Activated T-cell treated with anti-CD3 and anti-CD28 coated beads, Interleukin-2, amount 50 U/mL, for 1 hour (primary cell): ENCODE data around the gene ALOX15B.
"Not testable (repeated sequence)": the region's sequence is repeated elsewhere in the genome, so short reads cannot be mapped to it uniquely, and the experiment has no call there.

Experiments used
- DNase-seq: peaks from one replicate; pipeline ENCODE4 v3.0.0-alpha.2; 2020

Gene ALOX15B

DNA sequence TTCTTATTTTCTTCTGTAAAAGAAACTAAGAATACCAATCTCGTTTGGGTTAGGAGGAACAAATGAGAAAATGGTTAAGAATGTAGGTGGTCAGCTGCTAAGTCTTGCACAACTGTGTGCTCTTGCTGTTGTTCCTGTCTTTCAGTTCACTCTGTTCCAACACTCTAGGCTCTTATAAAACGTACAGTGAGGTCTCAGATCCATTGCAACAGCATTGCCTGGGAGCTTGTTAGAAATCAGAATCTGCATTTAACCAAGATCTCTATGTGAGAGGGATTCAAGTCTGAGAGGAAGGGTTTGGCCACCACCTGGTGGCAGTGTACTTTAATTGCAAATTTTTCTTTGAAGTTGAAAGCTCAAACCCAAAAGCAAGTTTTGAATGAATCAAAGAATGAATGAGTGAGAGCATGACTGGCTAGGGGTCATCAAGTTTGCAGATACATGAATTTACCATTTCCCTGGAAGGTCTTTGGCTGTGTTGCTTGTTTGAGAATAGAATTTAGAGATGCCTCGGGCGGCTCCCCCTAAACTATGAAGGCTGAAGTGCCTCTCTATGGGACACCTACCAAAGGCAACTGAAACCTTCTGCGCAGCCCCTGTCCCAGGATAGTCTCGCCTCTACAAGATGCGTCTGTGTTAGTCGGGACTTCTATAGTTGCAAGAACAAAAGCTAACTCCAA, 2.5 kb downstream of the ALOX15B start:
- peak; percentile 35 for DNase-seq

DNA sequence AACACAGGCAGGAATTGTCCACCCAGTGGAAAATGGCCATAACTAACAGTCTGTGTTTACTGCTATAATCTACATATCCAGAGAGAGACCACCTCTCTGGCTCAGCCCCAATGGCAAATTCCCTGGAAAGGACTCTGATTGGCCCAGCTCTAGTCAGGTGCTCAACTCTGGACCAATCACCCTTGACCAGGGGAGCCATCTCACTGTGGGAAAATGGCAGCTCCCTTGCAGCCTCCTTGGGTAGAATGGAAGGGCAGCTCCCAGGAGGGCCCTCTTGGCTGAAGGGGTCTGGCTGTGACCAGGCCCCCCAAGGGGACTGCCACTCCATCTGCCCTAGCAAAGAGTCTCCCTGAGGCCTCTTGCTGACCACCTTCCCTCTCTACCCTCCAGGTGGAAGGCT, 3.1 kb downstream of the ALOX15B start:
- no peak for DNase-seq

DNA sequence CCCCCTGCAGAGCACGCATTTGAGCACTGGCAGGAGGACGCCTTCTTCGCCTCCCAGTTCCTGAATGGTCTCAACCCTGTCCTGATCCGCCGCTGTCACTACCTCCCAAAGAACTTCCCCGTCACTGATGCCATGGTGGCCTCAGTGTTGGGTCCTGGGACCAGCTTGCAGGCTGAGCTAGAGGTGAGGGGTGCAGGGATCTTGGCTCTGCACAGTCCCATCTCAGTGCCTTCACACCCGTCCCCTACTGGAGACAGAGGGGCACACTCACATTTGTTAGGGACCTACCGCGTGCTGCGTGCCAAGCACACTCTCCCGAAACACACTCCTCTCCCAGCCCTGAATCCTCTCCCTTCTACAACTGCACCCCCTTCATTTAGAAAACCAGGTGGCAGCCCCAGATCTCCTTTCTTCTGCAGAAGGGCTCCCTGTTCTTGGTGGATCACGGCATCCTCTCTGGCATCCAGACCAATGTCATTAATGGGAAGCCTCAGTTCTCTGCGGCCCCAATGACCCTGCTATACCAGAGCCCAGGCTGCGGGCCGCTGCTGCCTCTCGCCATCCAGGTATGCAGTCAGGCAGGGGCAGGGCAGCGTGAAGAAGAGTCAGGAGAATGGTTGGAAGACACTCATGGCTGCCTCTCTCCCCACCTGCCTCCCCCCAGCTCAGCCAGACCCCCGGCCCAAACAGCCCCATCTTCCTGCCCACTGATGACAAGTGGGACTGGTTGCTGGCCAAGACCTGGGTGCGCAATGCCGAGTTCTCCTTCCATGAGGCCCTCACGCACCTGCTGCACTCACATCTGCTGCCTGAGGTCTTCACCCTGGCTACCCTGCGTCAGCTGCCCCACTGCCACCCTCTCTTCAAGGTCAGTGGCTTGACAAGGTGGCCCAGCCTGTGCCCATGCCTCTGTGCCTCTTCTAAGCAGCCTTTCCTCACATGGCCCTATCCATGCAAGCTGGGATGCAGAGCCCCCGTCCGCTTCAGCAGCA, 6.3 kb downstream of the ALOX15B start:
- DNase-seq, result no peak

DNA sequence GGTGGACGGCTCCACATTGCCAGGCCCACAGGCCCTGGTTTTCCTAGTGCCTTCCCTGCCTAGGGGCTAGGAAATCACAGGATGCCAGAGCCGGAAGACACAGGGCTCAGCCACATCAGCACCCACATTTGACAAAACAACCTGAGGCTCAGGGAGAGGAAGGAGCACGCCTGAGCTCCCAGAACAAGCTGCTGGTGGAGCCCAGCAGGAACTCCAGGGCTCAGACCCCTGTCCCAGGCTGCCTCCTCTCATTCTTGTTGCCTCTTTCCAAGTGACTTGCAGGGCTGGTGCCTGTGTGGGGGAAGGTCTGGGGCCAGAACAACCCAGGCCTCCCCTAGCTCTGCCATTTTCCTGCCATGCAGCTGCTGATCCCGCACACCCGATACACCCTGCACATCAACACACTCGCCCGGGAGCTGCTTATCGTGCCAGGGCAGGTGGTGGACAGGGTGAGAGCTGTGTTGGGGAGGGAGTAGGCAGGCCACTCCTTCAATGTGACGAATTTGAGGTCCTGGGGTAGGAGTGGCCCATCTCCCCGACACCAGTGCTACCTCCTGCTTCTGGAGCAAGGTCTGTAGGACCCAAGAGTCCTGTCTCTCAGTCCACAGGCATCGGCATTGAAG, 7.6 kb downstream of the ALOX15B start:
- DNase-seq, result no peak

DNA sequence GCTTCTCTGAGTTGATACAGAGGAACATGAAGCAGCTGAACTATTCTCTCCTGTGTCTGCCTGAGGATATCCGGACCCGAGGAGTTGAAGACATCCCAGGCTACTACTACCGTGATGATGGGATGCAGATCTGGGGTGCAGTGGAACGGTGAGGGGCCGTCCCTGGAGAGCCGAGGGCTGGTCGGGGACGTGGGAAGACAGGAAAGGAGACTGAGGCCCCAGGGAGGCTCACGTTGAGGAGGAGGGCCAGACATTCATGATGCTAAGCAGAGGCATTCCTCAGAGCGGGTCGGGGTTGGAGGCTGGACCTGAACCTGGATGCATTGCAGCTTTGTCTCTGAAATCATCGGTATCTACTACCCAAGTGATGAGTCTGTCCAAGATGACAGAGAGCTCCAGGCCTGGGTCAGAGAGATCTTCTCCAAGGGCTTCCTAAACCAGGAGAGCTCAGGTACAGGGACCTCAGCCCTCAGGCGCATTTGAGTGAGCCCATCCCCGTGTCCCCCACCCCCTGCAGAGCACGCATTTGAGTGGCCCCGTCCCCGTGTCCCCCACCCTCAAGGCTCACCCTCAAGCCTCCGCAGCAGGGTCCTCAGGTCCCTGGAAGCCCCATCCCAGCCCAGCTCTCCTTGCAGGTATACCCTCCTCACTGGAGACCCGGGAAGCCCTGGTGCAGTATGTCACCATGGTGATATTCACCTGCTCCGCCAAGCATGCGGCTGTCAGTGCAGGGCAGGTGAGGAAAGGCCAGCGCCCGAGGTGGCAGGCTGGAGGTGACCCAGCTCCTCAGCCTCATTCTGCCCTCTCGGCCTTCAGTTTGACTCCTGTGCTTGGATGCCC, 8.3 kb downstream of the ALOX15B start:
- DNase-seq, result no peak

DNA sequence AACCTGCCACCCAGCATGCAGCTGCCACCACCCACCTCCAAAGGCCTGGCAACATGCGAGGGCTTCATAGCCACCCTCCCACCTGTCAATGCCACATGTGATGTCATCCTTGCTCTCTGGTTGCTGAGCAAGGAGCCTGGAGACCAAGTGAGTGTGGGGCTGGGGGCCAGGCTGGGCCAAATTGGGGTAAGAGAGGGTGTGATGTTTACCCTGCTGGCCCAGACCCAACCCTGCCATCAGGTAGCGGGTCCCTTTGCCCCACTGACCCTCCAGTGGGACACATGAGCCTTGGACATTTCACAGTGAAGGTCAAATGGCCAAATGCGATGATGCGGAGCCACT, 8.9 kb downstream of the ALOX15B start:
- no peak for DNase-seq

DNA sequence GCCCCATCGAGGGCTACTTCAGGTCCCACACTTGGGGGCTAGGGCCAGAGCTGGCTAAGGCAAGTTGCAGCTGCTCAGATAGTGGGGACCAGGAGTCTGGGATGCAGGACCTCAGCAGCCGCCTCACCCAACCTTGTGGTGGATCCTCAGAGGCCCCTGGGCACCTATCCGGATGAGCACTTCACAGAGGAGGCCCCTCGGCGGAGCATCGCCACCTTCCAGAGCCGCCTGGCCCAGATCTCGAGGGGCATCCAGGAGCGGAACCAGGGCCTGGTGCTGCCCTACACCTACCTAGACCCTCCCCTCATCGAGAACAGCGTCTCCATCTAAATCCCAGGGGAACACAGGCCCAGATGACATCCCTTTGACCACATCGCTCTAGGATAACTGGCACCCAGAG, 9.4 kb downstream of the ALOX15B start:
- DNase-seq, result no peak

DNA sequence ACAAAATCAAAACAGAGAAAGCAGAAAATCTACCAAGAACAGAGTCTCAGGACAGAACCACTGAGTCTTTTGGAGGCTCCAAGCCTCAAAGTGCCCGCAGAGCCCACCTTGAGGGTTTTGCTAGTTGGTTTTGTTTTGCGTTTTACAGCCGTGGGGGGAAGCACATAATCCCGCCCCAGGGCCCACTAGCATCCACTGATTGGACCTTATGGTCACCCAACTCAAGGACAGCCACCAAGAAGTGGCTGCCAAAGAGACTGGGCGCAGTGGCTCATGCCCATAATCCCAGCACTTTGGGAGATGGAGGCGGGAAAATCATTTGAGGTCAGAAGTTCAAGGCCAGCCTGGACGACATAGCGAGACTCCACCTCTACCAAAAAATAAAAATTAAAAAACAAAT, 9.9 kb downstream of the ALOX15B start:
- no peak for DNase-seq

DNA sequence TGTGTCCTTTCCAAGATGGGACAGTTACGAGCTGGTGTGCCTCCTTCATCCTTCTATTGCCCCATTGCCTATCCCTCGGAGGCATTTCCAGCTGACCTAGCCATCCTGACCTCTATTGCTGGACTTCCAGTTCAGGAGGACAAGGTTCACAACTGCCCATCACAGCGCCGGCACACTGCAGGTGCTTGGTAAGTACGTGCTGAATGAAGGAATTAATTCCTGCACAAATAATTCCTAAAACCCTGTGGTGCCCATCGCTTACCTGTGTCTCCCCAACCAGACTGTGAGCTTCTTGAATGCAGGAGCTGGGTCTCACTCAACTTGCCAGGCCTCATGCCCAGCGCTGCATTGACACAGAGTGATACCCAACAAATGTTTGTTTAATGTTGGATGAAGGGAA, 13.0 kb downstream of the ALOX15B start:
- DNase-seq, result no peak

DNA sequence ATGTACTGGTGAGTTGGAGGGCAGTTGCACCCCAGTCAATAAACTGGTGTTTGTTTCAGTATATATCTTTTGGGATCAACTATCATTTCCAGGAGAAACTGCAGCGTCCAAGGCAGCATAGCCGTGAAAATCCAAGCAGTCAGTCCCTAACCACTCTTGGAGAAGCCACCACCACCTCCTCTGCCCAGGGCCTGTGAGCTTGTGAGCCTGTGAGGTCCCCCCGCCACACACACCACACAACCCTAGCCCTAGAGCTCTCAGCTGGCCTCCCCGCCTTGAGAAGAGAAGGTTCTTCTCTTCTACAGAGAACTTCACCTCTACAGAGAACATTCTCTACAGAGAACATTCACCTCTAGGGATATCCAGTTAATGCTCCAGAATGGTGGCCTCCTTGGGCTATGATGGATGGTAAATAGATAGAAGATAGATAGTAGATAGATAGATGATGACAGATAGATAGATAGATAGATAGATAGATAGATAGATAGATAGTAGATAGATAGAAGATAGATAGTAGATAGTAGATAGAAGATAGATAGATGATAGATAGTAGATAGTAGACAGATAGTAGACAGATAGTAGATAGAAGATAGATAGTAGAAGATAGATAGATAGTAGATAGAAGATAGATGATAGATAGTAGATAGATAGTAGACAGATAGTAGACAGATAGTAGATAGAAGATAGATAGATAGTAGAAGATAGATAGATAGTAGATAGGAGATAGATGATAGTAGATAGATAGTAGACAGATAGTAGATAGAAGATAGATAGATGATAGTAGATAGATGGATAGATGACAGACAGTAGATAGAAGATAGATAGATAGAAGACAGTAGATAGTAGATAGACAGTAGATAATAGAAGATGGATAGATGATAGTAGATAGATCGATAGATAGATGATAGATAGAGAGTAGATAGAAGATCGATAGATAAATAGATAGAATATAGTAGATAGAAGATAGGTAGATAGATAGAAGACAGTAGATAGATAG, 13.7 kb downstream of the ALOX15B start:
- DNase-seq, result no peak

DNA sequence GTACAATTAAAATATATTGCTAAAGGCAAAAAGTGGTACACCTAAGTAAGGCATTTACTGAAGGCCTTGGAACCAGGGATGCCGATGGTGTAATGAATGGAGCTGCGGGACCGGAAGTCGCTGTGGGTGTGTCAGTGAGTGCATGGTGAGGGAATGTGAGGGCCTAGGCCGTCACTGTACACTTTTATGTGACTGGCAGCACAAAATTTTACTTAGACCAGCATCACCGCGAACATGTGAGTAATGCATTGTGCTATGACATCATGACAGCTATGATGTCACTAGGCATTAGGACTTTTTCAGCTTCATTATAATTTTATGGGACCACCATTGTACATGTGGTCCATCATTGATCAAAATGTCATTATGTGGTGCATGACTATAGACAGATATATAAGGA, 14.7 kb downstream of the ALOX15B start:
- no peak for DNase-seq

DNA sequence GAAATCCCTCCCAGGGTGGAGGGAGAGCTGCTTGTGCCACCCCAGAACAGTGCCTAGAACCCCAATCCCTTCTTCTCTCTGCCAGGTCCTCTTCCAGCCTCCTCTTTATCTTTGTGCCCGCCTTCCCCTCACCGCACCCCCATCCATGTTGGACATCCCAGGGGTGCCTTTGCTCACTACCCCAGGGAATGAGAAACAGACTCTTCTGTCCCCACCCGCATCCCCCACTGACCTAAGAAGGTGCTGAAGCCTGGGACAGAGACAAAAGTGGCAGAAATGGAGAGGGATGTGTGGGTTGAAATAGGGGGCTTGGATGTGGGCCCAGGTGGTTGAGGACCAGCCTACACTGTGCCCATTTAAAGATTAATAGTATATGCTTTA, 17.0 kb downstream of the ALOX15B start:
- DNase-seq, result no peak

DNA sequence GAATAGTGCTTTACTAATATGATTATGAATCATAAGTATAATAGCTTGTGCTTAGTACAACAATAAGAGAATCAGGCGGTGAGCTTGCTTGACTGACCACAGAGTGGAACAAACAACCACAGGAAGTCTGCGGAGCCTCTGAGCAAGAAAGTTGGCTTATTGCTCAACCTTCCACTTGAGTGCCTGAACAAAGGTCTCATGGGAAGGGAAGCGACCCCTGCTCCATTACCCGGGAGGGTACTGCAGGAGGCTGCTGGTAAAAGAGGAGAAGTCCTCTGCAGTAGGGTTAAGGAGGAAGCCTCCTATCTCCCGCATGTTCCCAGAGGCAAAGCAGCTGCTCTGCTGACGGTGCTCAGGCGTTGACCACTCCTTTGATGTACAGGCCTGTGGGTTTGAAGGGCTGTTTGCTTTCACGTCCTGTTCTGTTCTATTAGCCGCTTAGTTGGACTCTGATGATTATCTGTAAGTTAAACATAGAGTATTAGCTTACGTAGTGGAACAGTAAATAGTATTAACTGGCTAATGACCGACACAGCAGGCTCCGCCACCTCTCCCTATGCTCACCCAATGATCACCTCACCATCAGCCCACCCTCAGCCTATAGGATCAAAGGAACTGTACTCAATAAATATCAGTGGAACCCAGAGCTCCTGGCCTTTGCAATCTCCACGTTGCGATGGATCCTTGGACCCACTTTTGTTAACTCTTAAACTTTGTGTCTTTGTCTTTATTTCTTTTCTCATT, 17.5 kb downstream of the ALOX15B start:
- no peak for DNase-seq

DNA sequence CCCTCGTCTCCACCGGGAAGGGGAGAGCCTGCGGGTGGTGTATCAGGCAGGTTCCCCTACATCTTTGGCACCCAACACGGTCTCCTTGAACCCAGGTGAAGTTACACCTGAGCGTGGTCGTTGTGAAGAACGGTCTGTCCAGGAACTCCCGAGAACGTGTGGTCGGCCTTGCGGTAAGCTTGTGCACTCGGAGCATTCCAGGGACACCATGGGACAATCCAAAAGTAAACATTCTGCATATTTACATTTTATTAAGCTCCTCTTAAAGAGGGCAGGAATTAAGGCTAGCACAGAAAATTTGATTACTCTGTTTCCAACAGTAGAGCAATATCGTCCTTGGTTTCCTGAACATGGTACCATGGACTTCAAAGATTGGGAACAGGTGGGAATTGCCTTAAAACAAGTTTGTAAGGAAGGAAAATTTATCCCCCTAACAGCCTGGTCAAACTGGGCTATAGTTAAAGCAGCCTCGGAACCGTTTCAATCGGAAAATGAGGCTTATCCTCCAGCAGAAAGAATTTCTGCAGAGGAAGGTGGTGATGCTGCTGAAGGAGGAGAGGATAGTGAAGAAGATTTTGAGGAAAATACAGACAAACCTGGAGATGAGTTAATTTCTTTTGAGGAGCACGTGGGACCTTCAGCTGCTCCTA, 18.2 kb downstream of the ALOX15B start:
- DNase-seq, result no peak

DNA sequence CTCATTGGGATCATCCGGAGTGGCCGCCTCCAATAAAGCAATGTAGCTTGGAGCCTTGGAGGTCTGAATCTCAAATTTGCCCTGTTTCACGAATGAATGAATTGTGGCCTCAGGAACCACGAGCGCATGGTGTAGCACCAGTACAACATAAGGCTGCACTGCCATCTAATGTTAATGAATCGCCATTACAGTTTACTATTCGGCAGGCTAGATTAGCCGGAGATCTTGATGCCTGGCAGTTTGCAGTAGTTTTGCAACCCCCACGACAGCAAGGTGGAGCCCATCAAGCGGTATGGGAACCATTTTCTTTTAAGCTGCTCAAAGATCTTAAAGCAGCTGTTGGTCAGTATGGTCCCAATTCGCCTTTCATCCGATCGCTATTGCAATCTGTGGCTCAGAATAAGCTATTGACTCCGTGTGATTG, 18.8 kb downstream of the ALOX15B start:
- peak; percentile 45 for DNase-seq

DNA sequence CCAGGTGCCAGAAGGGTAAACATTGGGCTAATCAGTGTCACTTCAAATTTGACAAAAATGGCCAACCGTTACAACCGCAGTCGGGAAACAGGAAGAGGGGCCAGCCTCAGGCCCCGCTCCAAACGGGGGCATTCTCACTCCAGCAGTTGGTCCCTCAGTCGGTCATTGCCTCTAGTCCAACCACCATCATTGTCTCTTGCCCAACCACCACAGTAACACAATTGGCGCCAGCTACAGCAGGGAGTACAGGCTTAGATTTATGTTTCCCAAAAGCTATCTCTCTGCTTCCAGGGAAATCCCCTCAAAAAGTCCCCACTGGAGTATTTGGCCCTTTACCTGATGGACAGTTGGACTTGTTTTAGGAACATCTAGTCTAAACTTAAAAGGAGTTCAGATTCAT, 20.3 kb downstream of the ALOX15B start:
- DNase-seq, result no peak

DNA sequence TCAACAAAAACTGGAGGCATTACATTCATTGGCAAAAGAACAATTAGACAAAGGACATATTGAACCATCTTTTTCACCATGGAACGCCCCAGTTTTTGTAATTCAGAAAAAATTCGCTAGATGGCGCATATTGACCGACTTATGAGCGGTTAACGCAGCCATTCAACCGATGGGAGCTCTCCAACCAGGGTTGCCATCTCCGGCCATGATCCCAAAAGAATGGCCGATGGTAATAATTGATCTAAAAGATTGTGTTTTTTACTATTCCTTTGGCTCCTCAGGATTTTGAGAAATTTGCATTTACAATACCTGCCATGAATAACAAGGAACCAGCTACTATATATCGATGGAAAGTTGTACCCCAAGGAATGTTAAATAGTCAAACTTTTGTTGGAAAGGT, 21.4 kb downstream of the ALOX15B start:
- DNase-seq, result peak; percentile 44

DNA sequence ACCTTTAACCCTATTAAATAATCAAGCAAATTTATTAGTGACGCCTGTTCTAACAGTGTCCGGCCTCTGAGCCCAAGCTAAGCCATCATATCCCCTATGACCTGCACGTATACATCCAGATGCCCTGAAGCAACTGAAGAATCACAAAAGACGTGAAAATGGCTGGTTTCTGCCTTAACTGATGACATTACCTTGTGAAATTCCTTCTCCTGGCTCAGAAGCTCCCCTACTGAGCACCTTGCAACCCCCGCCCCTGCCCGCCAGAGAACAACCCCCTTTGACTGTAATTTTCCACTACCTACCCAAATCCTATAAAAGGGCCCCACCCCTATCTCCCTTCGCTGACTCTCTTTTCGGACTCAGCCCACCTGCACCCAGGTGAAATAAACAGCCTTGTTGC, 23.0 kb downstream of the ALOX15B start:
- DNase-seq, result not testable (repeated sequence)

DNA sequence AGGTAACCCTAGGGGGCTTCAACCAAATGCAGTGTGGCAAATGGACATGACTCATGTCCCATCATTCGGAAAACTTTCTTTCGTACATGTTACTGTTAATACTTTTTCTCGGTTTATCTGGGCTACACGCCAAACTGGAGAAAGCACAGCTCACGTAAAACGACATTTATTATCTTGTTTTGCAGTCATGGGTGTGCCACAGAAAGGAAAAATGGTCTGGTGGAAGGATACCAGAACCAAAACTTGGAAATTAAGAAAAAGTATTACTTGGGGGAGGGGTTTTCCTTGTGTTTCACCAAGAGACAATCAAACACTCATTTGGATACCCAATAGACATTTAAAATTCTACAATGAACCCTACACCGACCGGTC, 23.6 kb downstream of the ALOX15B start:
- DNase-seq, result no peak

DNA sequence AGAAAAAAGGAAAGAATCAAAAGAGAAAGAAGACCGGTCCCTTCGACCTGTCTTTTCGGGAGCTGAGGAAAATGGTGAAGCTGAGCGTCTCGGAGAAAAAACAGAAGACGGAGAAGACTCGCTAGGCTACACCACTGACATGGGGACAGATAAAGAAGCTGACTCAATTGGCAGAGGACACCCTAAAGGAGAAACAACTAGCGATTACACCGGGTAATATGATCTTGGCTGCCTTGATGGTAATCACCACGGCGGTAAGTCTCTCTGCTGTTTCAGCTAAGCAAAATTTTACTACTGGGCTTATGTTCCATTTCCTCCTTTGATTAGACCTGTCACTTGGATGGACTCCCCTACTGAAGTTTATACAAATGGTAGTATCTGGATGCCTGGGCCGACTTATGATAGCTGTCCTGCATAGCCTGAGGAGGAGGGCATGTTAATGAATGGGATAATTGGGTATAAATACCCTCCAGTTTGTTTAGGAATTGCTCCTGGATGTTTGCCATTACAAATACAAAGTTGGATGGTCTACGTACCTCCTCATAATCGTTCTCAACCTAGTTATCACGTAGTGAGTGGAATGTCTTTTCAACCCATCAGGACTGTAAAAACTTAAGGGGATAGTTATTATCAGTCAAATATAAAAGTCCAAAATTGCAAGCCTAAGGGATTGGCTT, 24.1 kb downstream of the ALOX15B start:
- DNase-seq, result no peak
